Endothelial cell of umbilical vein (primary cell): Measurements from ENCODE around the gene C17orf58. TPM values are rescaled to one million over a fixed set of nuclear protein-coding genes. Genes with fewer than 3 reads are reported as not detected.
A peak's percentile ranks its signal among the peaks of the same experiment; 100 is the strongest.

ENCODE experiments used
- BruUV-seq: library from RNA; stranded (reverse); fragments of 400-500 nt; replicated peaks from 2 replicates; lab custom pipeline; 2021; lab: Mats Ljungman, UMichigan
- CTCF ChIA-PET: fragments of 300-600, 350-600 bp; sonication (Branson Sonifier 250); formaldehyde crosslinking; loops from one replicate; lab custom pipeline; 2021; ENCODE audit warnings: antibody characterized with exemption, inconsistent platforms; lab: Charles Lee
- POLR2A ChIA-PET: fragments of 300-600, 350-600 bp; sonication (Branson Sonifier 250); formaldehyde crosslinking; loops from one replicate; lab custom pipeline; 2021; ENCODE audit warnings: antibody characterized with exemption, inconsistent platforms; lab: Charles Lee
- DNase-seq: peaks from one replicate; pipeline ENCODE4 v3.0.0-alpha.2; 2011; ENCODE audit warnings: low read depth, low spot score
- FAIRE-seq: peaks from 2 replicates; lab custom pipeline; 2011; peaks lifted over from hg19 to GRCh38; lab: Jason Lieb, UNC
- H2AFZ ChIP-seq: 2 replicates; pipeline ENCODE4 v1.6.0; 2012; ENCODE audit warnings: low read depth, low read length, control low read depth, inconsistent platforms
- H3K27ac ChIP-seq: 2 replicates; pipeline ENCODE4 v1.5.1; 2011; ENCODE audit warnings: low read depth, mild to moderate bottlenecking, control low read depth, low read length, moderate library complexity; ENCODE audit not compliant: insufficient read depth
- H3K27me3 ChIP-seq, 2 experiments: 2 replicates each; pipeline versions ENCODE4 v1.6.0 to v1.6.1; 2011; ENCODE audit warnings: low read length in 2 of 2, mixed read lengths in 1 of 2; ENCODE audit not compliant: control insufficient read depth in 2 of 2, insufficient read depth in 2 of 2
- H3K36me3 ChIP-seq, 2 experiments: 2 replicates in 1 of 2; 3 replicates in 1 of 2; pipeline ENCODE4 v1.5.1; 2011; ENCODE audit warnings: low read length in 2 of 2, mild to moderate bottlenecking in 1 of 2, moderate library complexity in 1 of 2; ENCODE audit not compliant: control insufficient read depth in 2 of 2, insufficient read depth in 2 of 2; ENCODE audit errors: extremely low read depth in 1 of 2
- H3K4me1 ChIP-seq: 3 replicates; pipeline ENCODE4 v1.5.1; 2011; ENCODE audit warnings: mild to moderate bottlenecking, low read length; ENCODE audit not compliant: control insufficient read depth, insufficient read depth; ENCODE audit errors: extremely low read depth
- H3K4me2 ChIP-seq: 2 replicates; pipeline ENCODE4 v1.6.1; 2011; ENCODE audit warnings: low read length, control low read depth, mixed read lengths; ENCODE audit not compliant: insufficient read depth
- H3K4me3 ChIP-seq, 3 experiments: fragments of 200-600 bp in 1 of 3; sonication (generic), shearing (Covaris generic) in 1 of 3; replicated peaks in 1 of 3; 2 replicates each; pipeline ENCODE4 v1.5.1; 2011 to 2016; ENCODE audit warnings: control low read depth in 3 of 3, low read length in 3 of 3, mild to moderate bottlenecking in 2 of 3, inconsistent platforms in 1 of 3, low read depth in 1 of 3, moderate library complexity in 1 of 3; ENCODE audit not compliant: insufficient read depth in 1 of 3
- H3K79me2 ChIP-seq: 2 replicates; pipeline ENCODE4 v1.6.0; 2012; ENCODE audit warnings: low read length, inconsistent platforms; ENCODE audit not compliant: control insufficient read depth, insufficient read depth
- H3K9ac ChIP-seq: replicated peaks from 2 replicates; pipeline ENCODE3; 2011; ENCODE audit warnings: low read length, control low read depth; ENCODE audit not compliant: insufficient read depth; ENCODE audit errors: extremely low read depth
- H3K9me1 ChIP-seq: replicated peaks from 3 replicates; pipeline ENCODE4 v1.6.0; 2011; ENCODE audit warnings: mild to moderate bottlenecking, low read length; ENCODE audit not compliant: control insufficient read depth, insufficient read depth; ENCODE audit errors: extremely low read depth
- H3K9me3 ChIP-seq: replicated peaks from 2 replicates; pipeline ENCODE4 v1.5.1; 2012; ENCODE audit warnings: low read length, inconsistent platforms; ENCODE audit not compliant: control insufficient read depth, insufficient read depth
- H4K20me1 ChIP-seq: replicated peaks from 2 replicates; pipeline ENCODE3; 2011; ENCODE audit warnings: mild to moderate bottlenecking, low read length; ENCODE audit not compliant: control insufficient read depth, insufficient read depth; ENCODE audit errors: extremely low read depth
- EZH2 ChIP-seq: IDR thresholded peaks from 2 replicates; pipeline ENCODE4 v1.6.1; 2012; ENCODE audit warnings: borderline replicate concordance, low read depth, mild to moderate bottlenecking, moderate library complexity, low read length, inconsistent platforms; ENCODE audit not compliant: severe bottlenecking
- FOS ChIP-seq: IDR thresholded peaks from 2 replicates; pipeline ENCODE4 v1.6.1; 2011; ENCODE audit warnings: mild to moderate bottlenecking, low read length, moderate library complexity, borderline replicate concordance; ENCODE audit not compliant: insufficient read depth
- GATA2 ChIP-seq: IDR thresholded peaks from 2 replicates; pipeline ENCODE4 v1.7.0; 2011; ENCODE audit warnings: low read depth, mild to moderate bottlenecking, moderate library complexity, mixed read lengths, low read length; ENCODE audit not compliant: insufficient read length, insufficient read depth
- JUN ChIP-seq: IDR thresholded peaks from 2 replicates; pipeline ENCODE4 v1.6.1; 2011; ENCODE audit warnings: borderline replicate concordance, low read depth; ENCODE audit not compliant: insufficient read length, insufficient read depth
- MYC ChIP-seq: IDR thresholded peaks from one replicate; pipeline ENCODE4 v1.6.1; 2011; ENCODE audit warnings: mild to moderate bottlenecking, low read depth, low read length
- POLR2A ChIP-seq: IDR thresholded peaks from 2 replicates; pipeline ENCODE4 v1.6.1; 2012; ENCODE audit warnings: low read depth, mild to moderate bottlenecking, control low read depth, low read length
- POLR2AphosphoS5 ChIP-seq: IDR thresholded peaks from 2 replicates; pipeline ENCODE4 v1.6.1; 2012; ENCODE audit warnings: low read depth, mild to moderate bottlenecking, control low read depth, low read length, moderate library complexity; ENCODE audit not compliant: insufficient read depth
- dilution Hi-C: fragments of 300-500 bp; cut with MboI; formaldehyde crosslinking; loops from one replicate; pipeline ENCODE4 v1.15.0; 2019; ENCODE audit warnings: low sequenced_read_pairs; ENCODE audit not compliant: extremely low pct_ligation_motif_present
- intact Hi-C: fragments of 100-400 bp; cut with micrococcal nuclease; formaldehyde crosslinking; loops from one replicate; pipeline ENCODE4 v1.10.0; 2022
- polyA plus RNA-seq, 4 experiments: library from polyadenylated mRNA; depleted of rRNA in 3 of 4; stranded (reverse) in 3 of 4; unstranded in 1 of 4; fragments of >200 nt; gene quantifications; 2 replicates each; pipeline versions ENCODE4 v1.2.1 to v1.2.3, GENCODE V29; 2011 to 2012; ENCODE audit warnings: missing spikeins in 1 of 4
- total RNA-seq: library from RNA; stranded (reverse); gene quantifications from 2 replicates; pipeline ENCODE4 v1.2.3, GENCODE V29; 2021
- TF ChIP-seq, protein P1 (sequence below), 2 donors: IDR thresholded peaks; 1 replicate in 1 of 2; 2 replicates in 1 of 2; pipeline ENCODE4 v1.5.1; 2011; ENCODE audit warnings: low read length in 2 of 2, mild to moderate bottlenecking in 2 of 2, moderate library complexity in 2 of 2, control low read depth in 1 of 2, inconsistent platforms in 1 of 2, low read depth in 1 of 2; ENCODE audit not compliant: insufficient read depth in 1 of 2; ENCODE audit errors: extremely low read depth in 1 of 2
- TF ChIP-seq, protein P2 (sequence below): IDR thresholded peaks from 2 replicates; pipeline ENCODE4 v1.6.1; 2011; ENCODE audit not compliant: insufficient read depth, insufficient read length

The C17orf58 gene
- total and polyA plus RNA-seq, 2 donors (not counting 3 experiments of a cell fraction or from before 2014, with no cell fraction given), result 24.5 to 35.5 TPM

DNA sequence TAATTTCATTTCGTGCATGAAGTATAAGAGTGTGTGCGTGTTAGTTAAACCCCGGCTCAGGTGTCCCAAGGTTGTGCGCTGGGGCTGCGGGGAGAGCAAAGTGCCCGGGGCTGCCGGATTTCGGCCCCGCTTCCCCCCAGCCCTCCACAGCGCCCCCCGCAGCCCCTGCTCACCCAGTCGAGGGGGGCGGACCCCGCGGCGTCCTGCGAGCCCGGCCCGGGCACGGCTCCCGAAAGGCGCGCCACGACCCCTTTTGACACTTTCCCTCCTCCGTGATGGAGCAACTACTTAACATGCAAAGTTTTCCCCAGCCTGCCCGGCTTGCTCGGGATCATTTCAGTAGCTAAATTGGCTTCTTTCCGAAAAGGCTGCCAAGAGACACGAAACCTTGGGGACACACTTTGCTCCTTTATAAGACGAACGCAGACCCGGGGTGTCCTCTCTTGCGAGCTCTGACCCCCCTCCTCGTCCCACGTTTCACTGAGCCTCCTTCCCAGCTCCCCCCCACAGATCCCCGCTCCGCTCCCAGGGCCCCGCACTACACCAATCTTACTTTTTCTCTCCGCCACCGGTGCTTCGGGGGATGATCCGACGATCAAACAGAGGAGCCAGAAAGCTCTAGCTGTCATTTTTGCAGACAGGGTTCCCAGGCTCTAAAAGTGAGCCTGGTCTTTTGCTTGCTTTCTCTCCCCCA is 552 bp downstream of the C17orf58 start:
- Histone ChIP-seq H4K20me1 (no peaks in the 10 kb centered on the region), H3K27ac (peak overlapping the region; percentile 62), H3K4me1 (peaks cover 19% of the 10 kb centered on the region), H3K27me3 (no peaks in the 10 kb centered on the region), H3K9me1 (no peaks in the 10 kb centered on the region), H3K9ac (peak overlapping the region; percentile 81), H3K36me3 (peaks cover 0 to 4% of the 10 kb centered on the region in 2 experiments), H2AFZ (peak overlapping the region; percentile 93), H3K79me2 (no peaks in the 10 kb centered on the region), H3K4me3 (peak overlapping the region; percentile 42 to 72 (median 63)), H3K4me2 (peak overlapping the region; percentile 64), H3K9me3 (no peaks in the 10 kb centered on the region)
- TF ChIP-seq, protein P1, sequence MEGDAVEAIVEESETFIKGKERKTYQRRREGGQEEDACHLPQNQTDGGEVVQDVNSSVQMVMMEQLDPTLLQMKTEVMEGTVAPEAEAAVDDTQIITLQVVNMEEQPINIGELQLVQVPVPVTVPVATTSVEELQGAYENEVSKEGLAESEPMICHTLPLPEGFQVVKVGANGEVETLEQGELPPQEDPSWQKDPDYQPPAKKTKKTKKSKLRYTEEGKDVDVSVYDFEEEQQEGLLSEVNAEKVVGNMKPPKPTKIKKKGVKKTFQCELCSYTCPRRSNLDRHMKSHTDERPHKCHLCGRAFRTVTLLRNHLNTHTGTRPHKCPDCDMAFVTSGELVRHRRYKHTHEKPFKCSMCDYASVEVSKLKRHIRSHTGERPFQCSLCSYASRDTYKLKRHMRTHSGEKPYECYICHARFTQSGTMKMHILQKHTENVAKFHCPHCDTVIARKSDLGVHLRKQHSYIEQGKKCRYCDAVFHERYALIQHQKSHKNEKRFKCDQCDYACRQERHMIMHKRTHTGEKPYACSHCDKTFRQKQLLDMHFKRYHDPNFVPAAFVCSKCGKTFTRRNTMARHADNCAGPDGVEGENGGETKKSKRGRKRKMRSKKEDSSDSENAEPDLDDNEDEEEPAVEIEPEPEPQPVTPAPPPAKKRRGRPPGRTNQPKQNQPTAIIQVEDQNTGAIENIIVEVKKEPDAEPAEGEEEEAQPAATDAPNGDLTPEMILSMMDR (IDR thresholded peaks at IDR 0.05; ENCODE audit: extremely low read depth in 1 of 2, insufficient read depth in 1 of 2, low read depth in 1 of 2, low read length in 2 of 2), result peak in 1 of 2 donors; percentile 12
- TF ChIP-seq, protein P2, sequence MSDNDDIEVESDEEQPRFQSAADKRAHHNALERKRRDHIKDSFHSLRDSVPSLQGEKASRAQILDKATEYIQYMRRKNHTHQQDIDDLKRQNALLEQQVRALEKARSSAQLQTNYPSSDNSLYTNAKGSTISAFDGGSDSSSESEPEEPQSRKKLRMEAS, result no peak
- no peak for TF ChIP-seq GATA2
- no peak for TF ChIP-seq POLR2A
- no peak for TF ChIP-seq JUN
- TF ChIP-seq POLR2AphosphoS5, result no peak
- no peak for TF ChIP-seq EZH2
- TF ChIP-seq FOS, result no peak
- TF ChIP-seq MYC, result no peak
- intact Hi-C loops (loop anchor here (1.0 kb wide), 4 partner anchors 16 to 58 kb away; partner anchors contain the start of gene KPNA2), dilution Hi-C loops (no loop called here)
- ChIA-PET POLR2A (interaction anchor here (1.1 kb wide), 1 partner anchor 40 kb away, joined by 4 read pairs; the partner anchor contains the start of gene KPNA2), CTCF (interaction anchor here (0.6 to 3.9 kb wide), 5 partner anchors 10 to 53 kb away, joined by 3 to 13 read pairs (median 3); no protein-coding TSS in a partner anchor)
- DNase-seq (no peak), FAIRE-seq (peak; percentile 67)
- BruUV-seq, result no TSS peak
